K562 (cell line): ENCODE data around the gene ASIC3. TPM values are rescaled to one million over a fixed set of nuclear protein-coding genes. Genes with fewer than 3 reads are reported as not detected.

Source experiments
- ARHGAP35 ChIP-seq: fragments of 450-650 bp; IDR thresholded peaks from 2 replicates; pipeline ENCODE4 v1.6.1; 2018; ENCODE audit not compliant: partially characterized antibody
- DPF2 ChIP-seq: fragments of 450-650 bp; IDR thresholded peaks from 2 replicates; pipeline ENCODE4 v1.6.1; 2016
- EP300 ChIP-seq: IDR thresholded peaks from 2 replicates; pipeline ENCODE4 v1.6.1; 2012; ENCODE audit warnings: low read length, improper control_type of control experiment
- ETV6 ChIP-seq, 3 experiments: fragments of 150-350 bp in 1 of 3; sonication (generic) in 1 of 3; formaldehyde crosslinking in 1 of 3; IDR thresholded peaks; 2 replicates each; pipeline versions ENCODE4 v1.6.1 to v1.8.0; 2014 to 2022; ENCODE audit warnings: borderline replicate concordance in 2 of 3, low read depth in 2 of 3, antibody characterized with exemption in 1 of 3, low read length in 1 of 3, mild to moderate bottlenecking in 1 of 3, missing genetic modification reagents in 1 of 3
- HIVEP1 ChIP-seq: fragments of 250-450 bp; sonication (Bioruptor Pico); IDR thresholded peaks from 2 replicates; pipeline ENCODE4 v1.4.0; 2020; ENCODE audit warnings: mild to moderate bottlenecking
- KDM1A ChIP-seq, 2 experiments: fragments of 450-650 bp; IDR thresholded peaks; 2 replicates each; pipeline ENCODE4 v1.6.1; 2016; ENCODE audit warnings: mild to moderate bottlenecking in 2 of 2
- MAFK ChIP-seq: IDR thresholded peaks from 2 replicates; pipeline ENCODE4 v1.6.1; 2011; ENCODE audit warnings: low read length, improper control_type of control experiment
- MECOM ChIP-seq: fragments of 250-450 bp; sonication (Bioruptor Pico); IDR thresholded peaks from 2 replicates; pipeline ENCODE4 v1.8.0; 2022; ENCODE audit warnings: inconsistent platforms
- MEIS2 ChIP-seq: fragments of 450-650 bp; IDR thresholded peaks from 2 replicates; pipeline ENCODE4 v1.6.1; 2014; ENCODE audit warnings: mild to moderate bottlenecking; ENCODE audit not compliant: partially characterized antibody
- NRF1 ChIP-seq, 2 experiments: fragments of 450-650 bp; IDR thresholded peaks in 1 of 2; conservative IDR thresholded peaks in 1 of 2; 2 replicates each; pipeline ENCODE4 v1.6.1; 2014; ENCODE audit warnings: mild to moderate bottlenecking in 2 of 2
- OTX1 ChIP-seq: fragments of 450-650 bp; formaldehyde crosslinking; IDR thresholded peaks from 2 replicates; pipeline ENCODE4 v1.4.0; 2022; ENCODE audit warnings: mild to moderate bottlenecking
- RNF2 ChIP-seq: sonication (generic); IDR thresholded peaks from 2 replicates; pipeline ENCODE4 v1.6.1; 2016
- RUNX1 ChIP-seq: sonication (generic); IDR thresholded peaks from 2 replicates; pipeline ENCODE4 v1.6.1; 2016; ENCODE audit warnings: antibody characterized with exemption, low read depth
- SMARCA4 ChIP-seq: fragments of 450-650 bp; IDR thresholded peaks from 2 replicates; pipeline ENCODE4 v1.6.1; 2016
- SMARCE1 ChIP-seq: fragments of 450-650 bp; IDR thresholded peaks from 2 replicates; pipeline ENCODE4 v1.7.1; 2016; ENCODE audit warnings: mild to moderate bottlenecking
- SNAPC5 ChIP-seq: fragments of 250-450 bp; sonication (Bioruptor Pico); IDR thresholded peaks from 2 replicates; pipeline ENCODE4 v1.8.0; 2021; ENCODE audit warnings: moderate library complexity, mild to moderate bottlenecking, inconsistent platforms
- SPI1 ChIP-seq: IDR thresholded peaks from 2 replicates; pipeline ENCODE4 v1.6.1; 2011; ENCODE audit warnings: low read depth, low read length, control low read depth, borderline replicate concordance
- STAT5A ChIP-seq: IDR thresholded peaks from 2 replicates; pipeline ENCODE4 v1.6.1; 2012; ENCODE audit warnings: low read length, inconsistent platforms, borderline replicate concordance
- TAF1 ChIP-seq: IDR thresholded peaks from 2 replicates; pipeline ENCODE4 v1.6.1; 2011; ENCODE audit warnings: mild to moderate bottlenecking, low read length, moderate library complexity; ENCODE audit not compliant: insufficient read depth, control insufficient read depth, severe bottlenecking; ENCODE audit errors: extremely low read depth
- TAL1 ChIP-seq: fragments of 450-650 bp; IDR thresholded peaks from 2 replicates; pipeline ENCODE4 v1.6.1; 2016; ENCODE audit warnings: mild to moderate bottlenecking
- TCF7 ChIP-seq: sonication (generic); IDR thresholded peaks from 2 replicates; pipeline ENCODE4 v1.6.1; 2016; ENCODE audit warnings: antibody characterized with exemption, borderline replicate concordance
- TFAP4 ChIP-seq: sonication (generic); formaldehyde crosslinking; IDR thresholded peaks from 2 replicates; pipeline ENCODE4 v1.8.0; 2022; ENCODE audit warnings: missing genetic modification reagents, mild to moderate bottlenecking, moderate library complexity, borderline replicate concordance
- TRIM24 ChIP-seq, 2 experiments: fragments of 450-650 bp; IDR thresholded peaks; 2 replicates each; pipeline ENCODE4 v1.6.1; 2016
- ZBTB8A ChIP-seq: fragments of 450-650 bp; IDR thresholded peaks from 2 replicates; pipeline ENCODE4 v1.6.1; 2018; ENCODE audit warnings: mild to moderate bottlenecking, moderate library complexity; ENCODE audit not compliant: partially characterized antibody
- ZFX ChIP-seq: sonication (generic); formaldehyde crosslinking; IDR thresholded peaks from 2 replicates; pipeline ENCODE4 v1.8.0; 2022; ENCODE audit warnings: mild to moderate bottlenecking, missing genetic modification reagents, moderate library complexity
- ZNF408 ChIP-seq: fragments of 250-450 bp; sonication (Bioruptor Pico); IDR thresholded peaks from 2 replicates; pipeline ENCODE4 v1.4.0; 2020; ENCODE audit warnings: low read depth, mild to moderate bottlenecking, moderate library complexity
- ZNF75A ChIP-seq: fragments of 450-650 bp; formaldehyde crosslinking; IDR thresholded peaks from 2 replicates; pipeline ENCODE4 v1.4.0; 2020; ENCODE audit warnings: mild to moderate bottlenecking
- ZNF79 ChIP-seq: fragments of 250-450 bp; sonication (Bioruptor Pico); IDR thresholded peaks from 2 replicates; pipeline ENCODE4 v1.4.0; 2020; ENCODE audit warnings: low read depth, mild to moderate bottlenecking, moderate library complexity
- polyA plus RNA-seq, 8 experiments: library from polyadenylated mRNA; depleted of rRNA in 4 of 8; stranded (reverse) in 5 of 8; unstranded in 3 of 8; fragments of >200 nt; fragmentation: Nextera tagmentation in 2 of 8; fragmentation: Illumina TruSeq in 1 of 8; extraction: Ambion mirVana in 2 of 8; extraction: Trizol in 1 of 8; gene quantifications; 2 replicates each; pipeline versions ENCODE4 v1.2.1 to v1.2.3, GENCODE V29; 2011 to 2014; ENCODE audit warnings: inconsistent platforms in 1 of 8, missing spikeins in 1 of 8
- total RNA-seq, 7 experiments: library from RNA; depleted of rRNA in 6 of 7; stranded (reverse); fragments of >200 nt in 6 of 7; fragmentation: Illumina TruSeq in 2 of 7; extraction: Trizol in 2 of 7; gene quantifications; 2 replicates each; pipeline versions ENCODE4 v1.2.1 to v1.2.3, GENCODE V29; 2011 to 2021; ENCODE audit warnings: low replicate concordance in 1 of 7
- TF ChIP-seq, protein P1 (sequence below): conservative IDR thresholded peaks from 2 replicates; pipeline ENCODE4 v1.6.1; 2011; ENCODE audit warnings: low read depth, mild to moderate bottlenecking, low read length; ENCODE audit not compliant: control insufficient read depth

The ASIC3 gene
- total and polyA plus RNA-seq, 9 of the 15 experiments (the other 6 are each of a cell fraction or from before 2014, with no cell fraction given), result 0.11 to 5.0 (median 0.87) TPM

DNA sequence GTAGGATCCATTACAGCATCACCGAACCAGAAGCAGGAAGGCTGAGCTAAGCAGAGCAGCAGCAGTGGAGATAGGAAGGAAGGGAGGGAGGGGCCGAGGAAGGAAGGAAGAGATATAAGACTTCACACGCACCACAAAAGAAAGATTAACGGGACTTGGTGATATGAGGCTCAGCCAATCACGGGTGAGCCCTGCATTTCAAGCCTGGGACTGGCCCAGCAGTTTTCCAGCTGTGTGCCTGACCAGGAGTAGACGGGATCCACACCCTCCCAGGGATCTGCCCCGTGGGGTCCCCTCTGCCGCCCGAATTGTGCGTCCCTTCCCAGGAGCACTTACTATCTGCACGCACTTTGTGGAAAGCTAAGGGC is 40.2 kb upstream of the ASIC3 start (continued):
- TF ChIP-seq ZBTB8A (no peak), SNAPC5 (CRISPR knock-in tag) (no peak), MECOM (peak; percentile 72; the same call in 1 of the 2 replicates), STAT5A (peak; percentile 61), ETV6 (IDR thresholded peaks at IDR 0.05; ENCODE audit: borderline replicate concordance in 1 of 2, low read depth in 2 of 2, low read length in 1 of 2) (peak; percentile 33 to 87; a peak in 2 of 4 replicates), ETV6 (CRISPR knock-in tag; IDR thresholded peaks at IDR 0.05; ENCODE audit: borderline replicate concordance) (no peak), SMARCA4 (peak; percentile 86), TRIM24 (IDR thresholded peaks at IDR 0.05) (peak in 1 of 2 experiments; percentile 44; a peak in 2 of 4 replicates), TFAP4 (CRISPR knock-in tag) (peak; percentile 83; the same call in 1 of the 2 replicates), DPF2 (peak; percentile 92; the same call in 1 of the 2 replicates), TCF7 (peak; percentile 85; the same call in 1 of the 2 replicates), MEIS2 (peak; percentile 96), RNF2 (peak; percentile 57; the same call in 1 of the 2 replicates), NRF1 (conservative IDR thresholded peaks at IDR 0.05 in 1 of 2, IDR thresholded peaks at IDR 0.05 in 1 of 2) (peak; percentile 52 to 64), ZFX (CRISPR knock-in tag) (no peak), MAFK (peak; percentile 70), ZNF75A (CRISPR knock-in tag) (peak; percentile 31; the same call in 1 of the 2 replicates), ZNF79 (CRISPR knock-in tag) (peak; percentile 66; the same call in 1 of the 2 replicates), TAF1 (peak; percentile 15), HIVEP1 (0 out of 2 replicates have a peak, but pooled peaks have one; percentile 76), KDM1A (IDR thresholded peaks at IDR 0.05) (peak in 1 of 2 experiments; percentile 34; a peak in 1 of 4 replicates), SPI1 (peak; percentile 81; the same call in 1 of the 2 replicates), EP300 (peak; percentile 83), SMARCE1 (peak; percentile 79; the same call in 1 of the 2 replicates), OTX1 (CRISPR knock-in tag) (0 out of 2 replicates have a peak, but pooled peaks have one; percentile 3), RUNX1 (peak; percentile 31; the same call in 1 of the 2 replicates), TAL1 (peak; percentile 85), ZNF408 (CRISPR knock-in tag) (0 out of 2 replicates have a peak, but pooled peaks have one; percentile 44), ARHGAP35 (no peak)
- TF ChIP-seq, protein P1, sequence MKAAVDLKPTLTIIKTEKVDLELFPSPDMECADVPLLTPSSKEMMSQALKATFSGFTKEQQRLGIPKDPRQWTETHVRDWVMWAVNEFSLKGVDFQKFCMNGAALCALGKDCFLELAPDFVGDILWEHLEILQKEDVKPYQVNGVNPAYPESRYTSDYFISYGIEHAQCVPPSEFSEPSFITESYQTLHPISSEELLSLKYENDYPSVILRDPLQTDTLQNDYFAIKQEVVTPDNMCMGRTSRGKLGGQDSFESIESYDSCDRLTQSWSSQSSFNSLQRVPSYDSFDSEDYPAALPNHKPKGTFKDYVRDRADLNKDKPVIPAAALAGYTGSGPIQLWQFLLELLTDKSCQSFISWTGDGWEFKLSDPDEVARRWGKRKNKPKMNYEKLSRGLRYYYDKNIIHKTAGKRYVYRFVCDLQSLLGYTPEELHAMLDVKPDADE, result no peak
